ENCODE results near the gene ADCYAP1R1. TPM values are rescaled to one million over a fixed set of nuclear protein-coding genes. Genes with fewer than 3 reads are reported as not detected.

ADCYAP1R1 gene
- total RNA-seq, 1 experiment from 2014 or later: 0.12 TPM

GRCh38 chr7:31082017-31082416, 29.9 kb downstream of the ADCYAP1R1 start:
- DNase-seq (ENCODE audit: low read depth, low spot score) (no peak), ATAC-seq (no peak)
- ChIA-PET RAD21 (ENCODE audit: low non-redundant PET in 1 of 2, low total read pairs in 2 of 2, uncharacterized antibody in 2 of 2, unreplicated experiment in 2 of 2) (no interaction called here), POLR2A (no interaction called here), CTCF (no interaction called here)
- TF ChIP-seq ZFX (IDR thresholded peaks at IDR 0.05) (no peak), SIN3A (IDR thresholded peaks at IDR 0.05; ENCODE audit: low read depth) (no peak), TCF7L2 (IDR thresholded peaks at IDR 0.05; ENCODE audit: borderline replicate concordance, extremely low read depth, insufficient read depth, insufficient read length) (no peak), MAX (IDR thresholded peaks at IDR 0.05) (no peak), ELF1 (IDR thresholded peaks at IDR 0.05; ENCODE audit: borderline replicate concordance, low read depth) (no peak), SRF (IDR thresholded peaks at IDR 0.05; ENCODE audit: low read depth) (no peak), ATF3 (IDR thresholded peaks at IDR 0.05) (no peak), RAD21 (IDR thresholded peaks at IDR 0.05; ENCODE audit: low read depth) (no peak), CTCF (IDR thresholded peaks at IDR 0.05 in 2 of 3, conservative IDR thresholded peaks at IDR 0.05 in 1 of 3; ENCODE audit: borderline replicate concordance in 1 of 3, insufficient read depth in 1 of 3, low read depth in 2 of 3, low read length in 2 of 3) (no peak), ZBTB33 (IDR thresholded peaks at IDR 0.05; ENCODE audit: extremely low read depth, insufficient replicate concordance, low read length) (no peak)
- Histone ChIP-seq H3K4me2 (ENCODE audit: low read length) (no peak overlapping the region), H3K4me1 (ENCODE audit: control insufficient read depth in 1 of 2, insufficient read depth in 2 of 2, low read length in 2 of 2) (no peaks in the 10 kb centered on the region), H3K27me3 (ENCODE audit: insufficient read depth, low read length) (peaks cover 56% of the 10 kb centered on the region), H3K9me2 (ENCODE audit: insufficient read depth) (no peaks in the 10 kb centered on the region), H3K36me3 (ENCODE audit: control insufficient read depth in 1 of 2, insufficient read depth in 2 of 2, low read length in 2 of 2) (no peaks in the 10 kb centered on the region), H3K9me3 (ENCODE audit: control insufficient read depth in 1 of 2, insufficient read depth in 1 of 2, low read depth in 1 of 2, low read length in 2 of 2) (no peaks in the 10 kb centered on the region), H3K4me3 (replicated peaks in 1 of 2; ENCODE audit: low read depth in 1 of 2, low read length in 2 of 2) (no peak overlapping the region), H4K20me1 (ENCODE audit: insufficient read depth) (no peaks in the 10 kb centered on the region), H2AFZ (ENCODE audit: low read depth, low read length, poor library complexity, severe bottlenecking) (no peak overlapping the region), H3K79me2 (ENCODE audit: insufficient read depth, low read length) (no peaks in the 10 kb centered on the region), H3K9ac (ENCODE audit: low read length) (no peak overlapping the region), H3K27ac (ENCODE audit: low read depth, low read length) (no peak overlapping the region)
- no TSS peak for BruUV-seq (replicated peaks)
- intact Hi-C loops (cut with micrococcal nuclease): no loop called here

Data from HCT116 (cell line).